H1 (cell line): ENCODE data around the gene MAML3. TPM values are rescaled to one million over a fixed set of nuclear protein-coding genes. Genes with fewer than 3 reads are reported as not detected.

Source experiments
- BRCA1 ChIP-seq: IDR thresholded peaks from 2 replicates; pipeline ENCODE4 v1.6.1; 2012; ENCODE audit warnings: low read depth, low read length, improper control_type of control experiment
- CHD1 ChIP-seq: IDR thresholded peaks from 2 replicates; pipeline ENCODE4 v1.6.1; 2012; ENCODE audit warnings: low read depth, low read length, improper control_type of control experiment
- EP300 ChIP-seq, 2 experiments: IDR thresholded peaks; 1 replicate in 1 of 2; 2 replicates in 1 of 2; pipeline ENCODE4 v1.6.1; 2011 to 2012; ENCODE audit warnings: low read depth in 2 of 2, low read length in 2 of 2, mild to moderate bottlenecking in 2 of 2, borderline replicate concordance in 1 of 2, inconsistent platforms in 1 of 2, moderate library complexity in 1 of 2
- JUND ChIP-seq: IDR thresholded peaks from 2 replicates; pipeline ENCODE4 v1.6.1; 2011; ENCODE audit warnings: mild to moderate bottlenecking, improper control_type of control experiment, low read length
- POLR2A ChIP-seq, 2 experiments: IDR thresholded peaks; 1 replicate in 1 of 2; 2 replicates in 1 of 2; pipeline ENCODE4 v1.6.1; 2011; ENCODE audit warnings: low read depth in 2 of 2, low read length in 2 of 2, mild to moderate bottlenecking in 2 of 2; ENCODE audit errors: control extremely low read depth in 1 of 2
- SP2 ChIP-seq: IDR thresholded peaks from 2 replicates; pipeline ENCODE4 v1.6.1; 2012; ENCODE audit warnings: mild to moderate bottlenecking, low read length, inconsistent platforms
- TAF1 ChIP-seq: IDR thresholded peaks from 2 replicates; pipeline ENCODE4 v1.6.1; 2011; ENCODE audit warnings: mild to moderate bottlenecking, low read depth, low read length
- polyA plus RNA-seq, 7 experiments: library from polyadenylated mRNA; depleted of rRNA in 3 of 7; stranded (reverse) in 5 of 7; unstranded in 2 of 7; fragments of >200 nt in 5 of 7; fragments of 200-250 nt in 2 of 7; gene quantifications; 1 replicate in 5 of 7; 2 replicates in 1 of 7; 4 replicates in 1 of 7; pipeline versions ENCODE4 v1.2.1 to v1.2.3, GENCODE V29; 2011 to 2013; ENCODE audit warnings: missing spikeins in 2 of 7, mixed read lengths in 2 of 7
- total RNA-seq: library from RNA; stranded (reverse); fragmentation: NEBNext Ultra II Directional; extraction: Animal tissue kit (Norgen Biotek cat#: 25700); gene quantifications from 2 replicates; pipeline ENCODE4 v1.2.1, GENCODE V29; 2021

MAML3 gene
- total and polyA plus RNA-seq, 2 of the 8 experiments (the other 6 are each of a cell fraction or from before 2014, with no cell fraction given): 2.1 to 5.7 TPM

GRCh38 chr4:140066031-140066930, 87.7 kb downstream of the MAML3 start (continued):
- TF ChIP-seq TAF1 (no peak), EP300 (IDR thresholded peaks at IDR 0.05; ENCODE audit: borderline replicate concordance in 1 of 2, low read depth in 2 of 2, low read length in 2 of 2) (no peak), JUND (no peak), POLR2A (IDR thresholded peaks at IDR 0.05; ENCODE audit: control extremely low read depth in 1 of 2, low read depth in 2 of 2, low read length in 2 of 2) (no peak), BRCA1 (no peak), CHD1 (no peak), SP2 (no peak)
